GM23338 (cell line): Measurements from ENCODE around the gene FHIT. TPM values are rescaled to one million over a fixed set of nuclear protein-coding genes. Genes with fewer than 3 reads are reported as not detected.

ENCODE experiments used
- ATAC-seq: fragments of 200-7000 bp; cut with Tn5 transposase; 3 replicates; pipeline ENCODE4 v1.9.1; 2020
- DNase-seq: peaks from one replicate; pipeline ENCODE4 v3.0.0-alpha.2; 2015; ENCODE audit warnings: low spot score
- H2AFZ ChIP-seq: fragments of 200-600 bp; sonication (generic); 2 replicates; pipeline ENCODE4 v1.8.0; 2016; ENCODE audit warnings: antibody characterized with exemption, mild to moderate bottlenecking, moderate library complexity
- H3F3A ChIP-seq: fragments of 200-600 bp; sonication (generic); replicated peaks from 2 replicates; pipeline ENCODE4 v1.8.0; 2017; ENCODE audit warnings: antibody characterized with exemption, mixed run types, low read depth
- H3K27ac ChIP-seq: fragments of 200-600 bp; sonication (generic); 2 replicates; pipeline ENCODE4 v1.6.1; 2016; ENCODE audit warnings: low read depth
- H3K27me3 ChIP-seq: fragments of 200-600 bp; sonication (generic); 2 replicates; pipeline ENCODE4 v1.8.0; 2016; ENCODE audit warnings: mild to moderate bottlenecking, mixed run types, moderate library complexity; ENCODE audit not compliant: insufficient read depth
- H3K36me3 ChIP-seq: fragments of 200-600 bp; sonication (generic); 2 replicates; pipeline ENCODE4 v1.8.0; 2016; ENCODE audit warnings: mild to moderate bottlenecking; ENCODE audit not compliant: insufficient read depth
- H3K4me1 ChIP-seq: fragments of 200-600 bp; sonication (generic); 2 replicates; pipeline ENCODE4 v1.8.0; 2016; ENCODE audit warnings: mild to moderate bottlenecking, moderate library complexity; ENCODE audit not compliant: insufficient read depth
- H3K4me2 ChIP-seq: fragments of 200-600 bp; sonication (generic); 2 replicates; pipeline ENCODE4 v1.7.1; 2017; ENCODE audit warnings: mixed run types
- H3K4me3 ChIP-seq: fragments of 200-600 bp; sonication (generic); 2 replicates; pipeline ENCODE4 v1.6.1; 2016; ENCODE audit warnings: mixed run types
- H3K79me2 ChIP-seq: fragments of 200-600 bp; sonication (generic); replicated peaks from 2 replicates; pipeline ENCODE4 v1.8.0; 2017; ENCODE audit warnings: mild to moderate bottlenecking; ENCODE audit not compliant: insufficient read depth
- H3K9me2 ChIP-seq: fragments of 200-600 bp; sonication (generic); 2 replicates; pipeline ENCODE4 v1.8.0; 2017; ENCODE audit not compliant: insufficient read depth
- H4K20me1 ChIP-seq: fragments of 200-600 bp; sonication (generic); replicated peaks from 2 replicates; pipeline ENCODE4 v1.8.0; 2017; ENCODE audit warnings: mild to moderate bottlenecking; ENCODE audit not compliant: insufficient read depth
- H3K27ac Mint-ChIP-seq: 2 replicates; pipeline ENCODE4 v1.8.0; 2020; ENCODE audit warnings: inconsistent platforms, mild to moderate bottlenecking, moderate library complexity, mixed read lengths
- H3K27me3 Mint-ChIP-seq: 3 replicates; pipeline ENCODE4 v1.8.0; 2022; ENCODE audit warnings: low read depth, mild to moderate bottlenecking, moderate library complexity, mixed read lengths, inconsistent platforms; ENCODE audit not compliant: insufficient read depth, poor library complexity
- H3K36me3 Mint-ChIP-seq: 3 replicates; pipeline ENCODE4 v1.8.0; 2021; ENCODE audit warnings: low read depth, mild to moderate bottlenecking, inconsistent platforms, moderate library complexity, mixed read lengths
- H3K4me1 Mint-ChIP-seq: 3 replicates; pipeline ENCODE4 v1.8.0; 2020; ENCODE audit warnings: mild to moderate bottlenecking, inconsistent platforms, mixed read lengths
- H3K4me3 Mint-ChIP-seq: 3 replicates; pipeline ENCODE4 v1.8.0; 2021; ENCODE audit warnings: moderate library complexity, mild to moderate bottlenecking, inconsistent platforms, mixed read lengths
- H3K9me3 Mint-ChIP-seq: 3 replicates; pipeline ENCODE4 v1.8.0; 2020; ENCODE audit warnings: moderate library complexity, mild to moderate bottlenecking, inconsistent platforms, mixed read lengths
- EZH2 ChIP-seq: fragments of 200-600 bp; sonication (generic); IDR thresholded peaks from one replicate; pipeline ENCODE4 v1.8.0; 2017; ENCODE audit warnings: antibody characterized with exemption, mild to moderate bottlenecking, low read depth; ENCODE audit not compliant: unreplicated experiment
- EZH2phosphoT487 ChIP-seq: fragments of 200-600 bp; sonication (generic); IDR thresholded peaks from one replicate; pipeline ENCODE4 v1.8.1; 2018; ENCODE audit warnings: antibody characterized with exemption; ENCODE audit not compliant: unreplicated experiment
- JUNB ChIP-seq: IDR thresholded peaks from one replicate; pipeline ENCODE4 v1.6.1; 2016; ENCODE audit warnings: antibody characterized with exemption; ENCODE audit not compliant: unreplicated experiment
- NANOG ChIP-seq: IDR thresholded peaks from 2 replicates; pipeline ENCODE4 v1.6.1; 2016; ENCODE audit warnings: antibody characterized with exemption, borderline replicate concordance
- REST ChIP-seq: IDR thresholded peaks from one replicate; pipeline ENCODE4 v1.6.1; 2018; ENCODE audit warnings: antibody characterized with exemption; ENCODE audit not compliant: unreplicated experiment
- ZNF114 ChIP-seq: fragments of 250-450 bp; sonication (Bioruptor Pico); IDR thresholded peaks from 2 replicates; pipeline ENCODE4 v1.5.0; 2020; ENCODE audit warnings: mild to moderate bottlenecking, moderate library complexity
- polyA plus RNA-seq: library from polyadenylated mRNA; unstranded; fragments of >200 nt; fragmentation: Nextera tagmentation; extraction: Ambion mirVana; gene quantifications from 2 replicates; pipeline ENCODE4 v1.2.1, GENCODE V29; 2016
- total RNA-seq: library from RNA; depleted of rRNA; stranded (reverse); fragments of >200 nt; shearing (Covaris generic); gene quantifications from 2 replicates; pipeline ENCODE4 v1.2.3, GENCODE V29; 2014
- TF ChIP-seq, protein P1 (sequence below), 2 experiments: fragments of 200-600 bp in 1 of 2; sonication (generic) in 1 of 2; conservative IDR thresholded peaks; 2 replicates each; pipeline versions ENCODE4 v1.5.1 to v1.6.1; 2016 to 2017; ENCODE audit warnings: antibody characterized with exemption in 2 of 2, low read depth in 2 of 2, mild to moderate bottlenecking in 2 of 2, moderate library complexity in 1 of 2

The FHIT gene
- total and polyA plus RNA-seq, 2 experiments from 2014 or later: 3.0 to 8.3 TPM

- TF ChIP-seq, protein P1, sequence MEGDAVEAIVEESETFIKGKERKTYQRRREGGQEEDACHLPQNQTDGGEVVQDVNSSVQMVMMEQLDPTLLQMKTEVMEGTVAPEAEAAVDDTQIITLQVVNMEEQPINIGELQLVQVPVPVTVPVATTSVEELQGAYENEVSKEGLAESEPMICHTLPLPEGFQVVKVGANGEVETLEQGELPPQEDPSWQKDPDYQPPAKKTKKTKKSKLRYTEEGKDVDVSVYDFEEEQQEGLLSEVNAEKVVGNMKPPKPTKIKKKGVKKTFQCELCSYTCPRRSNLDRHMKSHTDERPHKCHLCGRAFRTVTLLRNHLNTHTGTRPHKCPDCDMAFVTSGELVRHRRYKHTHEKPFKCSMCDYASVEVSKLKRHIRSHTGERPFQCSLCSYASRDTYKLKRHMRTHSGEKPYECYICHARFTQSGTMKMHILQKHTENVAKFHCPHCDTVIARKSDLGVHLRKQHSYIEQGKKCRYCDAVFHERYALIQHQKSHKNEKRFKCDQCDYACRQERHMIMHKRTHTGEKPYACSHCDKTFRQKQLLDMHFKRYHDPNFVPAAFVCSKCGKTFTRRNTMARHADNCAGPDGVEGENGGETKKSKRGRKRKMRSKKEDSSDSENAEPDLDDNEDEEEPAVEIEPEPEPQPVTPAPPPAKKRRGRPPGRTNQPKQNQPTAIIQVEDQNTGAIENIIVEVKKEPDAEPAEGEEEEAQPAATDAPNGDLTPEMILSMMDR (conservative IDR thresholded peaks at IDR 0.05; ENCODE audit: low read depth in 2 of 2): no peak
- no peak for TF ChIP-seq JUNB
- no peak for TF ChIP-seq NANOG
- TF ChIP-seq EZH2phosphoT487: no peak
Observed at GRCh38 chr3:60652829-60653228, 598.4 kb downstream of the FHIT start (continued).

DNA sequence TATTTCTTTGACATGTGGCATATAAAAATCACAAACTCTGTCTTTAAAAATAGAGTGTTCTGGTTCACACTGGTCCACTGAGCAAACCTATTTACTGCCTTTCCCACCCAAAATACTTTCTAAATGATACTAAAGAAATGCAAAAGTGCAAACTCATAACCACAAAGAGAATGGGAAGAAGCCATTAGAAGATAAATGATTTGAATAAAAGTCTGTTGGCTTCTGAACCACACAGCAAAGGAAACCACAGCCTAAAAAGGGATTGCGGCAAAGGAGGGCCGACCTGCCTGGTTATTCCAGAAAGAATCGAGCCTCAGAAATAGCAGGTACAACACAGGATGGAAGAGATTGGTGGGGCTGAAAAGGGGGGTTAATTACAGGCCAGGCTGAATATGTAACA is 599.5 kb downstream of the FHIT start:
- Mint-ChIP-seq H3K27ac (peak overlapping the region; percentile 21; the same call in 1 of the 2 replicates), H3K27me3 (peaks cover 3% of the 10 kb centered on the region)

More for the DNA sequence above, 599.5 kb downstream of the FHIT start:
- no peak for ATAC-seq
- Histone ChIP-seq H3K4me1 (peaks cover 20% of the 10 kb centered on the region), H3K79me2 (no peaks in the 10 kb centered on the region), H3K27ac (no peak overlapping the region), H2AFZ (0 out of 2 replicates have a peak overlapping the region, but pooled peaks have one; percentile 2), H3K4me2 (peak overlapping the region; percentile 31; the same call in 1 of the 2 replicates), H3K36me3 (no peaks in the 10 kb centered on the region), H3K9me2 (no peaks in the 10 kb centered on the region), H3K4me3 (no peak overlapping the region), H3F3A (no peaks in the 10 kb centered on the region), H4K20me1 (no peaks in the 10 kb centered on the region), H3K27me3 (no peaks in the 10 kb centered on the region)
- Mint-ChIP-seq H3K9me3 (no peaks in the 10 kb centered on the region), H3K36me3 (no peaks in the 10 kb centered on the region), H3K4me1 (peaks cover 16% of the 10 kb centered on the region; the same call in 2 of the 3 replicates), H3K4me3 (no peak overlapping the region)
- DNase-seq: no peak
- no peak for TF ChIP-seq EZH2
- TF ChIP-seq ZNF114: no peak
- no peak for TF ChIP-seq REST
